Endometrium (tissue), 2 donors: ENCODE results near the gene MCM5.
"Not testable (repeated sequence)": the region's sequence is repeated elsewhere in the genome, so short reads cannot be mapped to it uniquely, and the experiment has no call there.

Experiments used
- FAIRE-seq: peaks from 2 replicates; lab custom pipeline; 2012; peaks lifted over from hg19 to GRCh38; lab: Jason Lieb, UNC
- donor health status: control.
- donor health status: control.

MCM5 gene

DNA sequence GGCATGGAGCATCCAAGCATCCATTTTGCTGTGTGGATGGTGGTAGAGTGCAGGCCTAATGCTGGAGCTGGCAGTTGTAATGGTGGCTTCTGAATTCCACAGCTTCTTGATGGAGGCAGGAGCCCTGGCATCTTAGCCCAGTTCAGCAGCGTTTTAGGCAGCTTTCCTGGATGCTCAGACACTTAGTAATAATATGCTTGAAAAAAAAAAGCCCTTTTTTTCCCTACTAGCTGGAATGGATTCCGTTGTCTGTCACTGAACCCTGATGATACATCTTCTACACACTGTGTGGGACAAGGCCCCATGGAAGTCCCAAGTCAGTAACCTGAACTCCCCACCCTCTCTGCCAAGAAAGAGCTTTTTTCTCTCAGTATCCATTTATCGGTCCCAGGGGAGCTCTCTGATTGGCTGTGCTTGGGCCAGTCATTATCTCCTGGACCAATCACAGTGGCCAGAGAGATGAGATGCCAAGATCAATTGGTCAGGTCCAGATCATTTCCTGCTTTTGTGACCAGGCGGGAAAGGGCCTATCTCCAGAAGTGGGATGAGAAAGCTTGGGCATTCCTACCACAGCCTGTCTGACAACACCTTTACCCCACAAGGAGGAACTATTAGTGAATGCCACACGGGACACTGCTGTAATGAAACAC is 34.2 kb downstream of the MCM5 start:
- FAIRE-seq = no peak

DNA sequence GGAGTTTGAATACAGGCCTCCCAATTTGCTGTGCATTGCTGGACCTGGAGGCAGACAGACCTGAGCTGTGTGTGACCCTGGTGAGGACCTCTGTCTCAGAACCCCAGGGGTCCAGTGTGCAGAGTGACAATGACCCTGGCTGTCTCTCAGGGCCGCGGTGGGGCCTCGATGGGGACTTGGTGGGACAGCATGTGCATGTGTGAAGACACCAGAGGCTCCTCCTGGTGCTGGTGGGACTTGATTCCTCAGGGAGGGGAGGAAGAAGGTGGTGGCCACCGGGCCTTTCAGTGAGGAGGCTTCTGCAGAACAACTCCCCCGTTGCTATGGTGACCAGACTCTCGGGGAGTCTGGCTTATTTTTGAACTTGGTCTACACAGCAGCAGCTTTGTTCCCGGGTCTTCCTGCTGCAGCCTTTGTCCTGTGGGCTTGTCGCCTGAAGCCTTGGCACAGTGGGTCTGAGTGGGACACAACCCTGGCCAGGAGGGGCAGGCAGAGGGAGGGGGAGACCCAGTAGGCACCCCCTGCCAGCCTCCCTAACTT is 35.3 kb downstream of the MCM5 start:
- no peak for FAIRE-seq

DNA sequence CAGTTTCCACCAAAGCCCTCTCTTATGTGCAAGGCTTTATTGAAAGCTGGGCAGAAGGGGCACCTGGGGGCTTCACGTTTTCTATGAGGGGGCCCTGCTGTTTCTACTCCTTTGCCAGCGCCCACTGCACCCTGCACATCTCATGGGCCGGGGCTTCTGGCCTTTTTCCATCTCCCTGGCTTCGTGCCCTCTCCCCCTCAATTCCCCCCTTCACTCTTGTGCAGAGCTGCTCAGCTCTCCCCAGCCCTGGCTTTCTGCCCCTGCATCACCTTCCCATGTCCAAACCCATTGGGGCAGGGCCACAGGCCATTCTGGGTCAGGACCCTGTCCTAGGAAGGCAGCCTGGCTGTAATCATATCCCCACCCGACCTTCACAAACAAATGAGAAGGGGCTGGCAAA is 36.5 kb downstream of the MCM5 start:
- no peak for FAIRE-seq

DNA sequence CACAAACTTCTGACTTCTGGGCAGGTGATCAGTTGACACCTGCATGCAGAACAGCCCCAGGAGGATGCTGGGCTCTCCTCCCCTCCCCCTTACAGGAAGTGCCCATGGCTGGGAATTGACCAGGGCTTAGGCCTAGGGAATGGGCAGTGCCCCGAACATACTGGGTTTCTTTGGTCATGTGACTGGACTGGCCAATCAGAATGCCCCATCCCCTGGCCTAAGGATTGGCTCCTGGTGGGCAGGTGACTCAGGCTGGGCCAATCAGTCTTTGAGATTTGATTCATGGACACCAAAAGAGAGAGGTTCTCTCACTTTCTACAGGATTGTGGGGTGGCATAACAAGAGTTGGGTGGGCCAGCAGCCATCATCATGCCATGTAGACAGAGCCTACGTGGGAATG is 37.1 kb downstream of the MCM5 start:
- FAIRE-seq = no peak

DNA sequence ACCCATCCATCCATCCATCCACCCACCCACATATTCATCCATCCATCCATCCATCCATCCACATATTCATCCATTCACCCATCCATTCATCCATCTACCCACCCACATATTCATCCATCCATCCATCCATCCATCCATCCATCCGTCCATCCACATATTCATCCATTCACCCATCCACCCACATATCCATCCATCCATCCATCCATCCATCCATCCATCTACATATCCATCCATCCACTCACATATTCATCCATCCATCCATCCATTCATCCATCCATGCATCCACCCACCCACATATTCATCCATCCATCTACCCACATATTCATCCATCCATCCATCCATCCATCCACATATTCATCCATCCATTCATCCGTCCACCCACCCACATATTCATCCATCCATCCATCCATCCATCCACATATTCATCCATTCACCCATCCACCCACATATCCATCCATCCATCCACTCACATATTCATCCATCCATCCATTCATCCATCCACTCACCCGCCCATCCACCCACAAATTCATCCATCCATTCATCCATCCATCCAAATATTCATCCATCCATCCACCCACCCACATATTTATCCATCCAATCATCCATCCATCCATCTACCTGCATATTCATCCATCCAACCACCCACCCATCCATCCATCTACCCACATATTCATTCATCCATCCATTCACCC is 38.9 kb downstream of the MCM5 start:
- FAIRE-seq = not testable (repeated sequence)

DNA sequence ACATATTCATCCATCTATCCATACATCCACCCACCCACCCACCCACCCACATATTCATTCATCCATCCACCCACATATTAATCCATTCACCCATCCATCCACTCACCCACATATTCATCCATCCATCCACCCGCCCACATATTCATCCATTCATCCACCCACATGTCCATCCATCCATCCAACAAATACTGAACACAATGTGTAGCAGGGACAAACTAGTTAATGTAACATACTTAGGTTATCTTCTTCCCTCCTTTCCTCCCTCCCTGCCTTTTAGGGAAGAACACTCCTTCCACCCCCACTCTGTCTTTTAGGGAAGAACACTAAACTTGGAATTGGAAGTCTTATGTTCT is 39.4 kb downstream of the MCM5 start:
- FAIRE-seq = no peak

DNA sequence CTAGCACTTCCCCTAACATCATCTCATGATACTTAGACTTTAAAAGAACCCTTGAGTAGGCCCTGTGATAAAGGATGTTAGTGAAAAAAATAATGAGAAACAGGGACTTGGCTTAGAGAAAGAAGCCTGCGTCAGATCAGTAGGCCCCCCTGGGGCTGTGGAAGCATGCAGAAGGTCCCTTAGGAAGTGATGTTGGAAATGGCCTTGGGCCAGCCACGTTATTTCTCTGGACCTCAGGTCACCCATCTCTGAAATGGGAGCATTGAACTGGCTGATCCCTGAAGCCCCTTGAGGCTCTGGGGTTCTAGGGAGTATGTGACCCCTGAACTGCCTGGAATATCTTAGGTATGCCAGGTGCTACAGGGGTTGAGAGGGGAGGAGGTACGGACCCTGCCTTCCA is 40.2 kb downstream of the MCM5 start:
- FAIRE-seq = no peak

DNA sequence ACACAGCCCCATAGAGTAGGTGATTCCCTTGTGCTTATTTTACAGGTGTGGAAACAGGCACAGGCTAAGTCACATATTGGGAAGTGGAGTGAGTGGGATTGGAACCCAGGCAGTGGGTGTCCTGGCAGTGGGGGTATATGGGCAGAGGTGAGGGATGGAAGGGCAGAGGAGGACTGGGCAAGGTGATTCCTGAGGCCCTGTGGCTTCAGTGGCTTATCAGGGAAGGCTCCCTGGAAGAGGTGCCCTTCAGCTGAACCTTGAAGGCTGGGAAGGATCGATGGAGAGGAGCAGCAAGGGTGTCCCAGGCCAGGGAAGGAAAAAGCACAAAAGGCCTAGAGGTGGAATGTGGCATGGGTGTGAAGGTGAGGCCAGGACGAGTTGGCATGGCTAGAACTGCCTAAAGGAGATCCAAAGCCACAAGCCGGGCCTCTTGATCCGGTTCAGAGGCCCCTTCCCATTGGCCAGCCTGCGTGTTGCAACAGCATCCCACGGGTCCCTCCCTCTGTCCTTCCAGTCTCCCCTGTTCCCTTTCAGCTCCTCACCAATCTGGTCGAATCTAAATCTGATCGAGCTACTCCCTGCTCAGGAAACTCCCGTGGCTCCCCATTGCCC is 41.7 kb downstream of the MCM5 start:
- FAIRE-seq = no peak

DNA sequence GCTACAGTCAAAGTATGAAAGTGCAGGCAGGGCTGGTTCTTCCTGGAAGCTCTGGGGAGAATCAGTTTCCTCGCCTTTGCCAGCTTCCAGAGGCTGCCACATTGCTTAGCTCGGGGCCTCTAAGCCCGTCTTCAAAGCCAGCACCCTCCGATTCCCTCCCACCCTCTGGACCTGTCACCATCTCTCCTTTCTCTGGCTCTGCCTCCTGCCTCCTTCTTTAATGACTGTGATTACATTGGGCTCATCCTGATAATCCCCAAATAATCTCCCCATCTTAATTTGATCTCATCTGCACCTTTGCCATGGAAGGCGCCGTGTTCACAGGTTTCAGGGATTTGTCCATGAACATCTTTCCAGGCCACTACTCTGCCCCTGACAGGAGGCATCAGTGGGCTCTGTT is 42.5 kb downstream of the MCM5 start:
- no peak for FAIRE-seq

DNA sequence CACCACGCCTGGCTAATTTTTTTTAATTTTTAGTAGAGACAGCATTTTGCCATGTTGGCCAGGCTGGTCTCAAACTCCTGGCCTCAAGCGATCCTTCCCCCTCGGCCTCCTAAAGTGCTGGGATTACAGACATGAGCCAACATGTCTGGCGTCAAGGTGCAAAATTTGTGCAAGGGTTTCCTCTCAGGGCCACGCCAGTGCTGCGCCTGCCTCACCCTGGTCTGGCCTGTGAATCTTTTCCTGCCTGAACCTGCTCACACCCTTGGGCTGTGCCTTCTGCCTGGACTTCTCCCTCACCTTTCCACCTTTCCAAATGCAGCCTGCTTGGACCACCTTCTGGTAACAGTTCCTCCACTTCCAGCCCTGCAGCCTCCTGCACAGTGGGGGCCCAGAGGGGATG is 43.4 kb downstream of the MCM5 start:
- no peak for FAIRE-seq

DNA sequence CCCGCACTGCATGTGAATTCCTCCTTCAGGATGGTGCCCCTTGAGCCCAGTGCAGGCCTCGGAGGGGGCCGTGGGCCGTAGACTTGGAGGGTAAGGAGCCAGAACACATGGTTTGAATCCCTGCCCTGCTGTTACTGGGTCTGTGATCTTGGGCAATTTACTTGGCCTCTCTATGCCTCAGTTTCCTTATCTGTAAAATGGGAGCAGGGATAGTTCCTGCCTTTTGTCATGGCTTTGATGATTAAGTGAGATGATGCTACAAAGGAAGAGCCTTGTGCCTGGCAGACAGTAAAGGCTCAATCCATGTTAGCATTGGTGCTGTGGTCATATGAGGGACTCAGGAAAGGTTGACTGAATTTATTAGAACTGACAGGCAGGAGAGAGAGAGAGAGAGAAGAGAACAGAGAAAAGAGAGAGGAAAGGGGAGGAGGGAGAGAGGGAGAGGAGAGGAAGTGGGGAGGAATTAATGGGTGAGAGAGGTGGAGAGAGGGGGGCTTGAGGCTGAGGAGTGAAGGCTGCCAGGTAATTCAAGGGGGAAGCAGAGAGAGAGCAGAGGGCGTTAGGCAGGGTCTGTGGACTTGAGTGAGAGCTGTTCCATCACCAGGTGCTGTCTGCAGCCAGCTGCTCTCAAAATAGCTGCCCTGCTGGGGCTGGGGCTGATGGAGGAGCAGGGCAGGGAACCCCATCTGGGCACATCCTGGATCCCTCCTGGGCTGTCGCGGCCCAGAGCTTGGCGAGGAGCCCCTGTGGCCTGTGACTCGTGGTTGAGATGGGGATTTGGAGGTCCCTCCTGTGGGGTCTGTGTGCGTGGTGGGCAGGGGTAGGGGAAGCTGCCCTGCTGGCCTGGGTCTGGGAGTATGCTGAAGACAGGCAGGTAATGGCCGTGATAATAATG is 44.1 kb downstream of the MCM5 start:
- FAIRE-seq = no peak

DNA sequence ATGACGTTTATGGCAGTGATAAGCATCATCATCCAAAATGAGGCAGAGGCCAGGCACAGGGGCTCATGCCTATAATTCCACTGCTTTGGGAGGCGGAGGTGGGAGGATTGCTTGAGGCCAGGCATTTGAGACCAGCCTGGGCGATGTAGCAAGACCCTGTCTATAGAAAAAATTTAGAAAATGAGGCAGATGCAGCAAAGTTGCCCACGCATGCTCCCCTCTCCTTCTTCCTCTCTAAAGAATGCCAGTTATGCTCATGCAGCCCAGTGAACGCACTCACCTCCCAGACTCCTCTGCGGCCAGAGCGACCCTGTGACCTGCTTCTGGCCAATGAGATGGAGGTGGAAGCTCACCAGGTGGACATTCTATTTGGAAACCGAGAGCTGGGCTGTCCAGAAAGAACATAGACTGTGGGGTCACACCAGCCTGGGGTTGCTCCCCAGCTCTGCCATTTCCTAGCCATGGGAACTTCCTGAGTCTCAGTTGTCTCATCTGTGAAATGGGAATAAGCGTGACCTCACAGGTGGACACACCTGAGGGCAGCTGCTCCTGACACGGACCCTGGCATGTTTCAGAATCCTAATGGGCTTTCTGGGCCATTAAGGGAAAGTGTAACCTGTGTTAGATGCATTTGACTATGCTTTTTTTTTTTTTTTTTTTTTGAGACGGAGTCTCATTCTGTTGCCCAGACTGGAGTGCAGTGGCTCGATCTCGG is 44.9 kb downstream of the MCM5 start:
- no peak for FAIRE-seq

DNA sequence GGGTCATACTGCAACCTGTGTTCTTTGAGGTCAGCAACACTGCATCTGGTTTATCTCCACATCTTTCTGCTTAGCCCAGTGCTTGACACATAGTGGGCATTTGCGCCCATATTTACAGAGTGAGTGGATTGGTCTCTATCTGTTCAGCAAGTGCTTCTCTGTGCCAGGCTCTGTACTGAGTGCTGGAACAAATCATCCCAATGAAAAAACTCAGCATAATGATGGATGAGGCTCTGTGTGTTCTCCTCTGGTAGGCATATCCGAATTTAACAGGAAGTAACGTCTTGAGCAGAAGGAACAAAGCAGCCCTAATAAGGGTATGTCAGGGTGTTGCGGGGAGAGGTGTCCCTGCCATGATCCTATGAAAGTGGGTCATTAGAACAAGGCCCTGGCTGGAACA is 46.0 kb downstream of the MCM5 start:
- FAIRE-seq = no peak

DNA sequence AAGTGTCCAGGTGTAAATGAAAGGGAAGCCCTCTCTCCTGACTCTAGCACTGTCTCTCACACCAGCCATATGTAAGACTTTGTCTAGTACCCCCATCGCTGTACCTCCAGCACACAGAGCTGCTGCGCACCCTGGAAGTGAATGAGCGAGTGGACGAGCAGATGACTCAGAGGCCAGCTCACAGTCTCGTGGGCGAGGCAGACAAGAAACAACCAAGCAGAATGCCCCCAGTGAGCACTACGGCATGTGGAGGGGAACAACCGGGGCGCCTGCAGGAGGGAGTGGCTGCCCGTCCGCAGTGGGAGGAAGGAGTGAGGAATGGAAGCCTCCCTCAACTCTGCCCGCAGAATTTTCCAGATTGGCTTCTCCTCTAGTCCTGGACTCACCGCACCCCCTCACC is 46.4 kb downstream of the MCM5 start:
- FAIRE-seq = no peak

DNA sequence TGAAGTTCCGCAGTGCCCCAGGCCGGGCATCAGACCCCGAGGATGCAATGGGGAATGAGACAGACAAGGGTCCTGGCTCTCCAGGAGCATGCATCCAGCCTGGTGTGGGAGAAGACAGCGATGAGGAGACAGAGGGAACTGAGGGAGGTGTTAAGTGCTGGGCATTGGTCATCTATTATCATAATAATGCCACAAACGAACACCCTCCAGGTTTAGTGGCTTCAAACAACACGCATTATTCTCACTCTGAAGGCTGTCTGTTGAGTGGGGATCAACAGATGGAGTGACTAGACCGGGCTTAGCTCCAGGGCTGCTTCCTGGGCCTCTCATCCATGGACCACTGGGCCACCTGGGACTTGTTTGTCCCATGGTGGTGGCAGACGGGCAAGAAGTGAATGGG is 48.6 kb downstream of the MCM5 start:
- FAIRE-seq = no peak

DNA sequence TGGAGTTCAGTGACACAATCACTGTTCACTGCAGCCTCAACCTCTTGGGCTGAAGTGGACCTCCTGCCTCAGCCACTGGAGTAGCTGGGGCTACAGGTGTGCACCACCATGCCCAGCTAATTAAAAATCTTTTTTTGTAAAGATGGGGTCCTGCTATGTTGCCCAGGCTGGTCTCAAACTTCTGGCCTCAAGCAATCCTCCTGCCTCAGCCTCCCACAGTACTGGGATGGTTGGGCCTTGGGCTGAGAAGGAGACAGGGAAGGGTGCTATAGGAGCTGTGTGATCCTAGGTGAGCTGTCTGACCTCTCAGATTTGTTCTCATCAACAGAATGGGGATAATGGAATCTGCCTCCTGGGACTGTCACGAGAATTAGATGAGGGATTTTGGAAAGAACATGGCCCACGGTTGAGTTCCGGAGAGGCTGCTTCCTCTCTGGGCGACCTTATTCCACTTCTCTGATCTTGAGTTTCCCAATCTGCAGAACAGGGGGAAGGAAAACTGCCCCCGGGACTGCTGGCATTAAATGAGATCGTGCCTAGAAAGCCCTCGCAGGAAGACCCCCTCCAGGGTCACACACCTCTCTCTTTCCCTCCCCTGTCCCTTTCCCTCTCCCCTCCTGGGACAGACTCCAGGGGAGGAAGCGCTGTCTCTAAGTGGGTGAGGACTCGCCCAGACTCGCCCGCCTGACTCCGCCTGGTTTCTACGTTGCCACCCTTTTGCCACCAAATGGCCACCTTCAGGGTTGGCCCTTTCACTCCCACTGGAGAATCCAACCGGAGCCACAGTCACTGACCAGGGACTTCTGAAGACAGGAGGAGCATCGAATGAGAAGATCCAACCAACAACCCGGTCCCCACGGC is 50.1 kb downstream of the MCM5 start:
- no peak for FAIRE-seq

DNA sequence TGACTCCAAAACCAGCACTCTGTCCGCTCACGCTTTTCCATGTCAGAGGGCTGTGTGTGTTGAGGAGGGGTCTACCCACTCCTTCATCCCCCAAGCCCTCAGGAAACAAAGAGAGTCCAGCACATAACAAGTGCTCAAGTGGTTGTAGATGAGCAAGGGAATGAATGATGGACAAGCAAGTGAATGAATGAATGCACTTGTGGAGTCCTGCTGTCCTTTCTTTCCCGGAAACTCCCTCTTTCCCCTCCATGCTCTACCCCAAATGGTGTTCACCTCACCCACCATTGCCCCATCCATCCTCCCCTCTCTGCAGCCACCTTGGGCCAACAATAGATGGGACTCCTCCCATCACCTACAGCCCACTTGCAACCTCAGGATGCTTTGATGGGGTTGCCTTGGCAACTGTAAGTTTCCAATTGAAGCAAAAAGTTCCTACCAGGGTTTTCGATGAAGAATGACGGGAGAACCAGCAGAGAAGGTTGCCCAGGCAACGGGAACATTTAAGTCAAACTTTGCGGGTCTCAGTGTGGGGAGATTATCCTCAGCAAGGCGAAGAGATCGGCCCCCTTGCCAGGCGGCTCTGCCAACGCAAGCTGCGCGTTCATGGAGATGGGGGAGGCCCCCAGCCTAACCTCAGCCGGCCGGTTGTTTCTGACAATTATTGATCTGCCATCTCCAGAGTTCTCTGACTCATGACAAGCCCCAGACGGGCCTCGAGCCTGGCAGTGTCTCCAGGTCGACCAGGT is 51.1 kb downstream of the MCM5 start:
- no peak for FAIRE-seq

DNA sequence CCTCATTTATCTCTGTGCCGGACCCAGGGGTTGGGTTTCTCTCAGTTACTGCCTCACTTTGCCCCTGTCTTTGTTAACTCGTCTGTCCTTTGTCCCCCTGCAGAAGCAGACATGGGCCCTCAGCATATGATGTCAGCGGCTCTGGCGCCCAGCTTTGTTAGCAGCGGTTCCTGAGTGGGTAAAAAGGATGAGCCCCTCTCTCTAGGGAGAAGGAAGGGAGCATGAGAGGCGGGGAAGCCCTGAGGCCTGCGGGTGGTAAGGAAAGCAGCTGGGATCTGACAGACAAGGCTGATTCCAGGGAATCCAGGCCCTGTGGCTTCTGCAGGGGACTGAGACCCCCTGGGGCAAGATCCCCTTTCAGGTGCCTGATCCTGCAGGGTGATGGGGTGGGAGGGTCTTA is 51.7 kb downstream of the MCM5 start:
- FAIRE-seq = no peak

DNA sequence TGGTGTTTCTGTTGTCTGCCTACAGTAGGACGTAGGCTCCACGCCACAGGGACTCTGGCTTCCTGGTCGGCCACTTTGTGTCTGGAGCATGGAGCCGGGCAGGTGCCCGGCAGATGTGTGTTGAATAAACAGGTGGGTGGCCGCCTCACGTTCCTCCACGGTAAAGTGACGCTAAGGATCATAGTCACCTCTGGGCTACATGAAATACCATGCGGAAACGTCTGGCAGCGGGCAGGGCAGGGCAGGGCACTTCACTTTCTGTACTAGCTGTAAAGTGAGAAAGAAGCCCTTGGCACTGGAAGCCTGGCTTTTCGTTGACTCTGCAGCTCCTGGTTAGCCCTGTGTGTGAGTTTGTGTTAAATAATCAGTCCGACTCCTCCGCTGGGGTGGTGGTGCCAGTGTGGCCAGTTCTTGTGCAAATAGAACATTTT is 52.4 kb downstream of the MCM5 start:
- no peak for FAIRE-seq
